Measurements from ENCODE around the gene SENP2.

The SENP2 gene

GRCh38 chr3:185549122-185549521, 37.0 kb upstream of the SENP2 start:
- Histone ChIP-seq H3K27me3 (ENCODE audit: low read depth, low read length) (no peaks in the 10 kb centered on the region), H3K4me3 (ENCODE audit: low read length) (no peak overlapping the region), H2AFZ (ENCODE audit: low read depth, low read length) (no peak overlapping the region), H3K36me3 (replicated peaks; ENCODE audit: low read depth, low read length) (no peaks in the 10 kb centered on the region), H3K9ac (ENCODE audit: low read length) (no peak overlapping the region), H3K4me1 (ENCODE audit: low read length) (peaks cover 25% of the 10 kb centered on the region), H4K20me1 (ENCODE audit: insufficient read depth, low read length) (no peaks in the 10 kb centered on the region), H3K4me2 (ENCODE audit: low read length) (no peak overlapping the region), H3K27ac (ENCODE audit: low read length) (no peak overlapping the region), H3K79me2 (ENCODE audit: low read length) (no peaks in the 10 kb centered on the region), H3K9me3 (ENCODE audit: insufficient read depth, low read length) (no peaks in the 10 kb centered on the region)
- TF ChIP-seq CTCF (IDR thresholded peaks at IDR 0.05; ENCODE audit: low read depth, low read length) (no peak), EZH2phosphoT487 (IDR thresholded peaks at IDR 0.05; ENCODE audit: low read depth) (no peak)

DNA sequence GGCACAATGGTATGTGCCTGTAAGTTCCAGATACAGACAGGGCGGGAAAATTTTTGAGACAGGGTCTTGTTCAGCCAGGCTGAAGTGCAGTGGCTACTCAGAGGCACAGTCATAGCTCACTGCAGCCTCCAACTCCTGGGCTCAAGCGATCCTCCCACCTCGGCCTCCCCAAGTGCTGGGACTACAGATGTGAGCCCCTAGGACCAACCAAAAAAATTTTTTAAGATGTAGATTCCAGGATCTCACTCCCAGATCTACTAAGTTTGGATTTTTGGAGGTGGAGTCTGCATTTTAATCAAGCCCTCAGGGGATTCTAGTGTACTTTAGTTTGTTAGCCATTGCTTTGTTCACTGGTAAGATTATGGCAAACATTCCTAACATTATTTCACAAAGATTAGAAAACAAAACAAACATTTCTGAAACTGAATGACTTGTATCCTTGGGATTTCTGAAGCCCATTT, 36.4 kb upstream of the SENP2 start:
- Histone ChIP-seq H3K4me1 (ENCODE audit: low read length) (peaks cover 25% of the 10 kb centered on the region), H3K9me3 (ENCODE audit: insufficient read depth, low read length) (no peaks in the 10 kb centered on the region), H3K9ac (ENCODE audit: low read length) (no peak overlapping the region), H3K4me3 (ENCODE audit: low read length) (no peak overlapping the region), H3K79me2 (ENCODE audit: low read length) (no peaks in the 10 kb centered on the region), H4K20me1 (ENCODE audit: insufficient read depth, low read length) (no peaks in the 10 kb centered on the region), H3K36me3 (replicated peaks; ENCODE audit: low read depth, low read length) (no peaks in the 10 kb centered on the region), H3K27me3 (ENCODE audit: low read depth, low read length) (no peaks in the 10 kb centered on the region), H3K4me2 (ENCODE audit: low read length) (no peak overlapping the region), H3K27ac (ENCODE audit: low read length) (no peak overlapping the region), H2AFZ (ENCODE audit: low read depth, low read length) (no peak overlapping the region)
- no peak for TF ChIP-seq EZH2phosphoT487 (IDR thresholded peaks at IDR 0.05; ENCODE audit: low read depth)
- TF ChIP-seq CTCF (IDR thresholded peaks at IDR 0.05; ENCODE audit: low read depth, low read length) = no peak

- Histone ChIP-seq H3K4me3 (ENCODE audit: low read length) (peak within 1 kb of the TSS; percentile 61), H3K9ac (ENCODE audit: low read length) (peak within 1 kb of the TSS; percentile 10; the same call in 1 of the 2 replicates), H2AFZ (ENCODE audit: low read depth, low read length) (peak within 1 kb of the TSS; percentile 94), H3K9me3 (ENCODE audit: insufficient read depth, low read length) (no peaks in the 10 kb centered on the region), H3K4me1 (ENCODE audit: low read length) (peaks cover 14% of the 10 kb centered on the region), H4K20me1 (ENCODE audit: insufficient read depth, low read length) (no peaks in the 10 kb centered on the region), H3K27ac (ENCODE audit: low read length) (no peak within 1 kb of the TSS), H3K36me3 (replicated peaks; ENCODE audit: low read depth, low read length) (no peaks in the 10 kb centered on the region), H3K79me2 (ENCODE audit: low read length) (no peaks in the 10 kb centered on the region), H3K27me3 (ENCODE audit: low read depth, low read length) (no peaks in the 10 kb centered on the region), H3K4me2 (ENCODE audit: low read length) (peak within 1 kb of the TSS; percentile 65)
- TF ChIP-seq CTCF (IDR thresholded peaks at IDR 0.05; ENCODE audit: low read depth, low read length) = no peak
- no peak for TF ChIP-seq EZH2phosphoT487 (IDR thresholded peaks at IDR 0.05; ENCODE audit: low read depth)
Observed at GRCh38 chr3:185552358-185552877, 33.7 kb upstream of the SENP2 start, which contains the start of gene LIPH. LIPH (minus strand) TSS chr3:185552588; CDS start chr3:185552471, 117 bp downstream.

DNA sequence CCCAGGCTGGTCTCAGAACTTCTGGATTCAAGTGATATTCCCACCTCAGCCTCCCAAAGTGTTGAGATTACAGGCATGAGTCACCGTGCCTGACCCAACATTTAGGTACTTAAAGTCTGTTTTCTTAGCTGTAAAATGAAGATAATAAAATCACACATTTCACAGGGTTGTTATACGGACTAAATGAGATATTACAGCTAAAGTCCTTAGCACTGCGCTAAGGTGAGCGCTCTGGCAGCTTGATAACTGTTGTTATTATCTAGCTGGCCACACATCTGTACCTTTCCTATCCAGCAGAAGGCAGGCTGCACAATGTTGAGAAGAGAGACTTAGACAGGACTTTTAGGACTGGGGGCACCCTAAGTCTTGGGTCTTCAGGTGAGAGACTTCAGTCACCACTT, 31.0 kb upstream of the SENP2 start:
- H3K9ac ChIP-seq (ENCODE audit: low read length) = no peak overlapping the region
- no peaks in the 10 kb centered on the region for H3K9me3 ChIP-seq (ENCODE audit: insufficient read depth, low read length)
- H3K79me2 ChIP-seq (ENCODE audit: low read length) = no peaks in the 10 kb centered on the region
- no peak overlapping the region for H3K27ac ChIP-seq (ENCODE audit: low read length)
- no peak overlapping the region for H2AFZ ChIP-seq (ENCODE audit: low read depth, low read length)
- H3K4me3 ChIP-seq (ENCODE audit: low read length) = no peak overlapping the region
- no peaks in the 10 kb centered on the region for H3K27me3 ChIP-seq (ENCODE audit: low read depth, low read length)
- peaks cover 15% of the 10 kb centered on the region for H3K4me1 ChIP-seq (ENCODE audit: low read length)
- no peaks in the 10 kb centered on the region for H4K20me1 ChIP-seq (ENCODE audit: insufficient read depth, low read length)
- H3K36me3 ChIP-seq (replicated peaks; ENCODE audit: low read depth, low read length) = no peaks in the 10 kb centered on the region
- TF ChIP-seq EZH2phosphoT487 (IDR thresholded peaks at IDR 0.05; ENCODE audit: low read depth) = no peak
- no peak for TF ChIP-seq CTCF (IDR thresholded peaks at IDR 0.05; ENCODE audit: low read depth, low read length)
- no peak overlapping the region for H3K4me2 ChIP-seq (ENCODE audit: low read length)

Data from OCI-LY3 (cell line).